Tibial nerve (tissue), 4 donors: Measurements from ENCODE around the gene BCO1. TPM values are rescaled to one million over a fixed set of nuclear protein-coding genes. Genes with fewer than 3 reads are reported as not detected.

Experiments used
- DNase-seq, 2 donors: peaks; one replicate each; pipeline ENCODE4 v3.0.0-alpha.2; 2019; ENCODE audit warnings: low spot score in 2 of 2
- H3K27ac ChIP-seq, 4 donors: fragments of 200-600 bp; sonication (generic) in 3 of 4; one replicate each; pipeline ENCODE4 v1.5.1; 2017 to 2019; ENCODE audit warnings: mild to moderate bottlenecking in 1 of 4
- H3K27me3 ChIP-seq, 2 donors: fragments of 200-600 bp; sonication (generic) in 1 of 2; one replicate each; pipeline versions ENCODE4 v1.5.1 to v1.6.0; 2017 to 2019
- H3K36me3 ChIP-seq, 3 donors: fragments of 200-600 bp; sonication (generic); one replicate each; pipeline ENCODE4 v1.5.1; 2018 to 2019
- H3K4me1 ChIP-seq, 4 donors: fragments of 200-600 bp; sonication (generic) in 3 of 4; one replicate each; pipeline ENCODE4 v1.5.1; 2017 to 2019
- H3K4me3 ChIP-seq, 4 donors: fragments of 200-600 bp; sonication (generic) in 3 of 4; one replicate each; pipeline ENCODE4 v1.5.1; 2017 to 2019; ENCODE audit warnings: mild to moderate bottlenecking in 1 of 4, moderate library complexity in 1 of 4
- H3K9me3 ChIP-seq, 4 donors: fragments of 200-600 bp; sonication (generic) in 3 of 4; one replicate each; pipeline ENCODE4 v1.5.1; 2017 to 2019
- CTCF ChIP-seq, 5 experiments: fragments of 200-600 bp in 3 of 5; fragments of 450-650 bp in 2 of 5; sonication (generic) in 3 of 5; IDR thresholded peaks; one replicate each; pipeline ENCODE4 v1.5.1; 2016 to 2019; ENCODE audit warnings: antibody characterized with exemption in 5 of 5, mild to moderate bottlenecking in 3 of 5, moderate library complexity in 2 of 5
- EP300 ChIP-seq, 2 donors: sonication (generic); formaldehyde crosslinking; IDR thresholded peaks; one replicate each; pipeline ENCODE4 v1.6.1; 2017; ENCODE audit warnings: antibody characterized with exemption in 2 of 2, mild to moderate bottlenecking in 1 of 2
- POLR2A ChIP-seq, 2 donors: fragments of 450-650 bp; IDR thresholded peaks; one replicate each; pipeline ENCODE4 v1.6.1; 2017; ENCODE audit warnings: antibody characterized with exemption in 2 of 2, mild to moderate bottlenecking in 2 of 2, moderate library complexity in 2 of 2
- WGBS, 2 donors: methylation state at CpG; one replicate each; pipeline ENCODE4 v1.1.5; 2018; 5-methylcytosine and 5-hydroxymethylcytosine counted together
- total RNA-seq, 4 donors: library from RNA; depleted of rRNA; stranded (reverse); fragments of >200 nt; gene quantifications; one replicate each; pipeline ENCODE4 v1.1.0, GENCODE V29; 2016

BCO1 gene
- total RNA-seq, 4 donors from 2014 or later: not detected

GRCh38 chr16:81232740-81233367 is 5.6 kb upstream of the BCO1 start:
- Histone ChIP-seq H3K4me1 (peaks cover 0 to 3% (median 0%) of the 10 kb centered on the region in 4 donors), H3K4me3 (no peak overlapping the region), H3K27me3 (no peaks in the 10 kb centered on the region), H3K9me3 (no peaks in the 10 kb centered on the region), H3K36me3 (no peaks in the 10 kb centered on the region), H3K27ac (no peak overlapping the region)
- 95 to 97% methylated on average over 8 of the region's 8 CpGs for WGBS, 2 donors
- no peak for TF ChIP-seq POLR2A (IDR thresholded peaks at IDR 0.05)
- no peak for TF ChIP-seq CTCF (IDR thresholded peaks at IDR 0.05)
- no peak for TF ChIP-seq EP300 (IDR thresholded peaks at IDR 0.05)
- no peak for DNase-seq

- no peak overlapping the region for H3K27ac ChIP-seq
- WGBS, 2 donors: 86 to 91% methylated on average over 8 of the region's 8 CpGs
- no peaks in the 10 kb centered on the region for H3K36me3 ChIP-seq
- TF ChIP-seq EP300 (IDR thresholded peaks at IDR 0.05) (no peak), POLR2A (IDR thresholded peaks at IDR 0.05) (no peak), CTCF (IDR thresholded peaks at IDR 0.05) (no peak)
- no peaks in the 10 kb centered on the region for H3K27me3 ChIP-seq
- H3K4me1 ChIP-seq: peaks cover 0 to 8% (median 0%) of the 10 kb centered on the region in 4 donors
- H3K9me3 ChIP-seq: no peaks in the 10 kb centered on the region
- H3K4me3 ChIP-seq: no peak overlapping the region
- DNase-seq: no peak
Observed at GRCh38 chr16:81237282-81237681, 1.2 kb upstream of the BCO1 start.

- no peaks in the 10 kb centered on the region for H3K9me3 ChIP-seq
- peaks cover 0 to 8% (median 0%) of the 10 kb centered on the region in 4 donors for H3K4me1 ChIP-seq
- no peaks in the 10 kb centered on the region for H3K36me3 ChIP-seq
- no peaks in the 10 kb centered on the region for H3K27me3 ChIP-seq
- 65 to 68% methylated on average over 10 of the region's 10 CpGs for WGBS, 2 donors
- TF ChIP-seq CTCF (IDR thresholded peaks at IDR 0.05) (no peak), EP300 (IDR thresholded peaks at IDR 0.05) (no peak), POLR2A (IDR thresholded peaks at IDR 0.05) (no peak)
- peak overlapping the region in 2 of 4 donors; percentile 42 to 53 for H3K27ac ChIP-seq
- H3K4me3 ChIP-seq: no peak overlapping the region
- DNase-seq: no peak
Observed at GRCh38 chr16:81237942-81238295, 570 bp upstream of the BCO1 start.

GRCh38 chr16:81239367-81240121 is 1.1 kb downstream of the BCO1 start:
- TF ChIP-seq POLR2A (IDR thresholded peaks at IDR 0.05) (no peak), CTCF (IDR thresholded peaks at IDR 0.05) (no peak), EP300 (IDR thresholded peaks at IDR 0.05) (no peak)
- WGBS, 2 donors: 77 to 85% methylated on average over 9 of the region's 9 CpGs
- no peak overlapping the region for H3K4me3 ChIP-seq
- H3K27ac ChIP-seq: no peak overlapping the region
- no peaks in the 10 kb centered on the region for H3K9me3 ChIP-seq
- H3K36me3 ChIP-seq: no peaks in the 10 kb centered on the region
- no peak for DNase-seq
- no peaks in the 10 kb centered on the region for H3K27me3 ChIP-seq
- peaks cover 0 to 8% (median 0%) of the 10 kb centered on the region in 4 donors for H3K4me1 ChIP-seq

GRCh38 chr16:81241706-81242105 is 3.2 kb downstream of the BCO1 start:
- no peaks in the 10 kb centered on the region for H3K27me3 ChIP-seq
- no peak for DNase-seq
- H3K4me3 ChIP-seq: no peak overlapping the region
- H3K27ac ChIP-seq: no peak overlapping the region
- no peaks in the 10 kb centered on the region for H3K36me3 ChIP-seq
- no peak for TF ChIP-seq CTCF (IDR thresholded peaks at IDR 0.05)
- no peak for TF ChIP-seq POLR2A (IDR thresholded peaks at IDR 0.05)
- no peak for TF ChIP-seq EP300 (IDR thresholded peaks at IDR 0.05)
- 89% methylated on average over 5 of the region's 5 CpGs for WGBS, 2 donors
- peaks cover 0 to 8% (median 0%) of the 10 kb centered on the region in 4 donors for H3K4me1 ChIP-seq
- no peaks in the 10 kb centered on the region for H3K9me3 ChIP-seq
